GM23338 (cell line): ENCODE data around the gene CFAP65. TPM values are rescaled to one million over a fixed set of nuclear protein-coding genes. Genes with fewer than 3 reads are reported as not detected.

ENCODE experiments used
- ATAC-seq: fragments of 200-7000 bp; cut with Tn5 transposase; 3 replicates; pipeline ENCODE4 v1.9.1; 2020
- DNase-seq: peaks from one replicate; pipeline ENCODE4 v3.0.0-alpha.2; 2015; ENCODE audit warnings: low spot score
- H2AFZ ChIP-seq: fragments of 200-600 bp; sonication (generic); 2 replicates; pipeline ENCODE4 v1.8.0; 2016; ENCODE audit warnings: antibody characterized with exemption, mild to moderate bottlenecking, moderate library complexity
- H3F3A ChIP-seq: fragments of 200-600 bp; sonication (generic); replicated peaks from 2 replicates; pipeline ENCODE4 v1.8.0; 2017; ENCODE audit warnings: antibody characterized with exemption, mixed run types, low read depth
- H3K27ac ChIP-seq: fragments of 200-600 bp; sonication (generic); 2 replicates; pipeline ENCODE4 v1.6.1; 2016; ENCODE audit warnings: low read depth
- H3K27me3 ChIP-seq: fragments of 200-600 bp; sonication (generic); 2 replicates; pipeline ENCODE4 v1.8.0; 2016; ENCODE audit warnings: mild to moderate bottlenecking, mixed run types, moderate library complexity; ENCODE audit not compliant: insufficient read depth
- H3K36me3 ChIP-seq: fragments of 200-600 bp; sonication (generic); 2 replicates; pipeline ENCODE4 v1.8.0; 2016; ENCODE audit warnings: mild to moderate bottlenecking; ENCODE audit not compliant: insufficient read depth
- H3K4me1 ChIP-seq: fragments of 200-600 bp; sonication (generic); 2 replicates; pipeline ENCODE4 v1.8.0; 2016; ENCODE audit warnings: mild to moderate bottlenecking, moderate library complexity; ENCODE audit not compliant: insufficient read depth
- H3K4me2 ChIP-seq: fragments of 200-600 bp; sonication (generic); 2 replicates; pipeline ENCODE4 v1.7.1; 2017; ENCODE audit warnings: mixed run types
- H3K4me3 ChIP-seq: fragments of 200-600 bp; sonication (generic); 2 replicates; pipeline ENCODE4 v1.6.1; 2016; ENCODE audit warnings: mixed run types
- H3K79me2 ChIP-seq: fragments of 200-600 bp; sonication (generic); replicated peaks from 2 replicates; pipeline ENCODE4 v1.8.0; 2017; ENCODE audit warnings: mild to moderate bottlenecking; ENCODE audit not compliant: insufficient read depth
- H3K9me2 ChIP-seq: fragments of 200-600 bp; sonication (generic); 2 replicates; pipeline ENCODE4 v1.8.0; 2017; ENCODE audit not compliant: insufficient read depth
- H4K20me1 ChIP-seq: fragments of 200-600 bp; sonication (generic); replicated peaks from 2 replicates; pipeline ENCODE4 v1.8.0; 2017; ENCODE audit warnings: mild to moderate bottlenecking; ENCODE audit not compliant: insufficient read depth
- H3K27ac Mint-ChIP-seq: 2 replicates; pipeline ENCODE4 v1.8.0; 2020; ENCODE audit warnings: inconsistent platforms, mild to moderate bottlenecking, moderate library complexity, mixed read lengths
- H3K27me3 Mint-ChIP-seq: 3 replicates; pipeline ENCODE4 v1.8.0; 2022; ENCODE audit warnings: low read depth, mild to moderate bottlenecking, moderate library complexity, mixed read lengths, inconsistent platforms; ENCODE audit not compliant: insufficient read depth, poor library complexity
- H3K36me3 Mint-ChIP-seq: 3 replicates; pipeline ENCODE4 v1.8.0; 2021; ENCODE audit warnings: low read depth, mild to moderate bottlenecking, inconsistent platforms, moderate library complexity, mixed read lengths
- H3K4me1 Mint-ChIP-seq: 3 replicates; pipeline ENCODE4 v1.8.0; 2020; ENCODE audit warnings: mild to moderate bottlenecking, inconsistent platforms, mixed read lengths
- H3K4me3 Mint-ChIP-seq: 3 replicates; pipeline ENCODE4 v1.8.0; 2021; ENCODE audit warnings: moderate library complexity, mild to moderate bottlenecking, inconsistent platforms, mixed read lengths
- H3K9me3 Mint-ChIP-seq: 3 replicates; pipeline ENCODE4 v1.8.0; 2020; ENCODE audit warnings: moderate library complexity, mild to moderate bottlenecking, inconsistent platforms, mixed read lengths
- CREB1 ChIP-seq: fragments of 250-450 bp; sonication (Bioruptor Pico); IDR thresholded peaks from 2 replicates; pipeline ENCODE4 v1.5.0; 2020; ENCODE audit warnings: low read depth, mild to moderate bottlenecking, moderate library complexity
- CTCF ChIP-seq, 2 experiments: fragments of 200-600 bp in 1 of 2; sonication (generic) in 1 of 2; conservative IDR thresholded peaks; 2 replicates each; pipeline versions ENCODE4 v1.5.1 to v1.6.1; 2016 to 2017; ENCODE audit warnings: antibody characterized with exemption in 2 of 2, low read depth in 2 of 2, mild to moderate bottlenecking in 2 of 2, moderate library complexity in 1 of 2
- ETS1 ChIP-seq: IDR thresholded peaks from 2 replicates; pipeline ENCODE4 v1.6.1; 2016; ENCODE audit warnings: antibody characterized with exemption
- EZH2 ChIP-seq: fragments of 200-600 bp; sonication (generic); IDR thresholded peaks from one replicate; pipeline ENCODE4 v1.8.0; 2017; ENCODE audit warnings: antibody characterized with exemption, mild to moderate bottlenecking, low read depth; ENCODE audit not compliant: unreplicated experiment
- EZH2phosphoT487 ChIP-seq: fragments of 200-600 bp; sonication (generic); IDR thresholded peaks from one replicate; pipeline ENCODE4 v1.8.1; 2018; ENCODE audit warnings: antibody characterized with exemption; ENCODE audit not compliant: unreplicated experiment
- JUNB ChIP-seq: IDR thresholded peaks from one replicate; pipeline ENCODE4 v1.6.1; 2016; ENCODE audit warnings: antibody characterized with exemption; ENCODE audit not compliant: unreplicated experiment
- NANOG ChIP-seq: IDR thresholded peaks from 2 replicates; pipeline ENCODE4 v1.6.1; 2016; ENCODE audit warnings: antibody characterized with exemption, borderline replicate concordance
- POLR2AphosphoS5 ChIP-seq: IDR thresholded peaks from 2 replicates; pipeline ENCODE4 v1.6.1; 2016; ENCODE audit warnings: antibody characterized with exemption, low read depth
- REST ChIP-seq: IDR thresholded peaks from one replicate; pipeline ENCODE4 v1.6.1; 2018; ENCODE audit warnings: antibody characterized with exemption; ENCODE audit not compliant: unreplicated experiment
- STAT1 ChIP-seq: IDR thresholded peaks from one replicate; pipeline ENCODE4 v1.6.1; 2016; ENCODE audit warnings: antibody characterized with exemption; ENCODE audit not compliant: unreplicated experiment
- ZNF114 ChIP-seq: fragments of 250-450 bp; sonication (Bioruptor Pico); IDR thresholded peaks from 2 replicates; pipeline ENCODE4 v1.5.0; 2020; ENCODE audit warnings: mild to moderate bottlenecking, moderate library complexity
- ZNF331 ChIP-seq: fragments of 250-450 bp; sonication (Bioruptor Pico); IDR thresholded peaks from 2 replicates; pipeline ENCODE4 v1.5.0; 2020; ENCODE audit warnings: low read depth, mild to moderate bottlenecking, moderate library complexity
- ZNF462 ChIP-seq: fragments of 250-450 bp; sonication (Bioruptor Pico); IDR thresholded peaks from 2 replicates; pipeline ENCODE4 v1.5.0; 2020; ENCODE audit warnings: mild to moderate bottlenecking, moderate library complexity
- polyA plus RNA-seq: library from polyadenylated mRNA; unstranded; fragments of >200 nt; fragmentation: Nextera tagmentation; extraction: Ambion mirVana; gene quantifications from 2 replicates; pipeline ENCODE4 v1.2.1, GENCODE V29; 2016
- total RNA-seq: library from RNA; depleted of rRNA; stranded (reverse); fragments of >200 nt; shearing (Covaris generic); gene quantifications from 2 replicates; pipeline ENCODE4 v1.2.3, GENCODE V29; 2014

The CFAP65 gene
- total and polyA plus RNA-seq, 2 experiments from 2014 or later, result 0.38 to 0.74 TPM

GRCh38 chr2:219020604-219021365 is 20.5 kb downstream of the CFAP65 start:
- TF ChIP-seq ETS1 (no peak), REST (no peak), ZNF462 (CRISPR knock-in tag) (no peak), EZH2 (no peak), STAT1 (no peak), CREB1 (no peak), POLR2AphosphoS5 (no peak), ZNF331 (CRISPR knock-in tag) (no peak), CTCF (conservative IDR thresholded peaks at IDR 0.05; ENCODE audit: low read depth in 2 of 2) (no peak), NANOG (no peak), EZH2phosphoT487 (no peak), JUNB (no peak), ZNF114 (CRISPR knock-in tag) (no peak)
- H3K27ac ChIP-seq, result no peak overlapping the region
- Mint-ChIP-seq H3K27ac (no peak overlapping the region), H3K36me3 (no peaks in the 10 kb centered on the region), H3K4me1 (no peaks in the 10 kb centered on the region; the same call in 2 of the 3 replicates), H3K4me3 (no peak overlapping the region), H3K27me3 (peaks cover 3% of the 10 kb centered on the region), H3K9me3 (no peaks in the 10 kb centered on the region)
- no peaks in the 10 kb centered on the region for H3K36me3 ChIP-seq
- H3F3A ChIP-seq, result no peaks in the 10 kb centered on the region
- ATAC-seq, result no peak
- H3K4me2 ChIP-seq, result no peak overlapping the region
- no peaks in the 10 kb centered on the region for H3K4me1 ChIP-seq
- no peaks in the 10 kb centered on the region for H4K20me1 ChIP-seq
- H3K4me3 ChIP-seq, result no peak overlapping the region
- no peak overlapping the region for H2AFZ ChIP-seq
- no peaks in the 10 kb centered on the region for H3K79me2 ChIP-seq
- no peaks in the 10 kb centered on the region for H3K27me3 ChIP-seq
- DNase-seq, result no peak
- H3K9me2 ChIP-seq, result no peaks in the 10 kb centered on the region
